ENCODE data around the gene IGSF22. TPM values are rescaled to one million over a fixed set of nuclear protein-coding genes. Genes with fewer than 3 reads are reported as not detected.
A peak's percentile ranks its signal among the peaks of the same experiment; 100 is the strongest.

IGSF22 gene
- total and polyA plus RNA-seq, 2 of the 8 experiments (the other 6 are each of a cell fraction or from before 2014, with no cell fraction given): 0.14 TPM; not detected in 1

GRCh38 chr11:18769802-18770456 lies 43.9 kb upstream of the IGSF22 start (continued):
- TF ChIP-seq CHD7 (IDR thresholded peaks at IDR 0.05; ENCODE audit: insufficient replicate concordance, low read length) (no peak), YY1 (IDR thresholded peaks at IDR 0.05; ENCODE audit: low read depth, low read length) (no peak), EP300 (IDR thresholded peaks at IDR 0.05; ENCODE audit: borderline replicate concordance in 1 of 2, low read depth in 2 of 2, low read length in 2 of 2) (peak in 1 of 2 experiments; percentile 21; a peak in 1 of 3 replicates), EGR1 (IDR thresholded peaks at IDR 0.05; ENCODE audit: borderline replicate concordance, low read depth, low read length) (0 out of 2 replicates have a peak, but pooled peaks have one; percentile 30), TCF12 (IDR thresholded peaks at IDR 0.05; ENCODE audit: low read depth, low read length) (peak; percentile 98), POLR2AphosphoS5 (IDR thresholded peaks at IDR 0.05; ENCODE audit: low read depth, low read length) (peak; percentile 77; the same call in 1 of the 2 replicates)
- TF ChIP-seq, protein P1, sequence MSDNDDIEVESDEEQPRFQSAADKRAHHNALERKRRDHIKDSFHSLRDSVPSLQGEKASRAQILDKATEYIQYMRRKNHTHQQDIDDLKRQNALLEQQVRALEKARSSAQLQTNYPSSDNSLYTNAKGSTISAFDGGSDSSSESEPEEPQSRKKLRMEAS (IDR thresholded peaks at IDR 0.05): peak; percentile 56; the same call in 1 of the 2 replicates
